PC-3 (cell line): ENCODE measurements around the gene RRM2. TPM values are rescaled to one million over a fixed set of nuclear protein-coding genes. Genes with fewer than 3 reads are reported as not detected.

Experiments
- ATAC-seq: fragments of 200-7000 bp; cut with Tn5 transposase; 2 replicates; pipeline ENCODE4 v1.9.1; 2020; ENCODE audit warnings: mild to moderate bottlenecking, moderate library complexity
- BruUV-seq: library from RNA; stranded (reverse); fragments of 400-500 nt; replicated peaks from 2 replicates; lab custom pipeline; 2021; lab: Mats Ljungman, UMichigan
- CTCF ChIA-PET: fragments of 300-600 bp; sonication (Branson Sonifier 250); formaldehyde crosslinking; loops from one replicate; lab custom pipeline; 2022; ENCODE audit warnings: antibody characterized with exemption; lab: Charles Lee
- POLR2A ChIA-PET: fragments of 300-600 bp; sonication (Branson Sonifier 250); formaldehyde crosslinking; loops from one replicate; lab custom pipeline; 2022; ENCODE audit warnings: antibody characterized with exemption; ENCODE audit not compliant: unreplicated experiment; lab: Charles Lee
- DNase-seq: peaks from one replicate; pipeline ENCODE4 v3.0.0-alpha.2; 2015
- H2AFZ ChIP-seq: fragments of 300-600 bp; sonication (generic); 2 replicates; pipeline ENCODE4 v1.6.0; 2016; ENCODE audit warnings: antibody characterized with exemption, low read length
- H3F3A ChIP-seq: fragments of 300-600 bp; sonication (generic); one replicate; pipeline ENCODE4 v1.6.0; 2017; ENCODE audit warnings: antibody characterized with exemption, low read length, control low read depth, mild to moderate bottlenecking; ENCODE audit not compliant: unreplicated experiment
- H3K27ac ChIP-seq: fragments of 300-600 bp; sonication (generic); 2 replicates; pipeline ENCODE4 v1.5.1; 2016; ENCODE audit warnings: mild to moderate bottlenecking, low read length
- H3K27me3 ChIP-seq: fragments of 300-600 bp; sonication (generic); 2 replicates; pipeline ENCODE4 v1.6.1; 2016; ENCODE audit warnings: low read length, mixed read lengths
- H3K36me3 ChIP-seq: fragments of 300-600 bp; sonication (generic); 2 replicates; pipeline ENCODE4 v1.6.1; 2016; ENCODE audit warnings: low read depth, mixed run types, low read length, mixed read lengths
- H3K4me1 ChIP-seq: fragments of 300-600 bp; sonication (generic); 2 replicates; pipeline ENCODE4 v1.5.1; 2016; ENCODE audit warnings: low read length; ENCODE audit not compliant: insufficient read depth
- H3K4me2 ChIP-seq: fragments of 300-600 bp; sonication (generic); 2 replicates; pipeline ENCODE4 v1.6.0; 2016; ENCODE audit warnings: low read length
- H3K4me3 ChIP-seq: fragments of 300-600 bp; sonication (generic); 2 replicates; pipeline ENCODE4 v1.5.1; 2016; ENCODE audit warnings: mild to moderate bottlenecking, low read length, mixed read lengths
- H3K79me2 ChIP-seq: fragments of 300-600 bp; sonication (generic); 2 replicates; pipeline ENCODE4 v1.6.1; 2017; ENCODE audit warnings: low read length, mixed read lengths
- H3K9ac ChIP-seq: fragments of 300-600 bp; sonication (generic); 2 replicates; pipeline ENCODE4 v1.6.0; 2016; ENCODE audit warnings: mild to moderate bottlenecking, low read length
- H3K9me2 ChIP-seq: fragments of 300-600 bp; sonication (generic); replicated peaks from 2 replicates; pipeline ENCODE4 v1.6.1; 2016; ENCODE audit warnings: mixed run types, low read length, mixed read lengths
- H3K9me3 ChIP-seq: fragments of 300-600 bp; sonication (generic); 2 replicates; pipeline ENCODE4 v1.6.1; 2016; ENCODE audit warnings: low read length, mixed read lengths
- H4K20me1 ChIP-seq: fragments of 300-600 bp; sonication (generic); 2 replicates; pipeline ENCODE4 v1.6.1; 2016; ENCODE audit warnings: low read length, mixed read lengths
- CTCF ChIP-seq: fragments of 300-600 bp; sonication (generic); conservative IDR thresholded peaks from 2 replicates; pipeline ENCODE4 v1.5.1; 2017; ENCODE audit warnings: antibody characterized with exemption, low read depth, mild to moderate bottlenecking, low read length
- EZH2 ChIP-seq: fragments of 300-600 bp; sonication (generic); IDR thresholded peaks from one replicate; pipeline ENCODE4 v1.6.1; 2017; ENCODE audit warnings: antibody characterized with exemption, mild to moderate bottlenecking, low read length; ENCODE audit not compliant: unreplicated experiment
- EZH2phosphoT487 ChIP-seq: fragments of 300-600 bp; sonication (generic); IDR thresholded peaks from 2 replicates; pipeline ENCODE4 v1.6.1; 2018; ENCODE audit warnings: mild to moderate bottlenecking, antibody characterized with exemption, low read length, borderline replicate concordance
- intact Hi-C: fragments of 100-400 bp; cut with micrococcal nuclease; formaldehyde crosslinking; loops from 2 replicates; pipeline ENCODE4 v1.9.0; 2023
- total RNA-seq: library from RNA; depleted of rRNA; stranded (reverse); fragments of >200 nt; gene quantifications from 2 replicates; pipeline ENCODE4 v1.2.3, GENCODE V29; 2014

RRM2 gene
- total RNA-seq, 1 experiment from 2014 or later, result 282 TPM

DNA sequence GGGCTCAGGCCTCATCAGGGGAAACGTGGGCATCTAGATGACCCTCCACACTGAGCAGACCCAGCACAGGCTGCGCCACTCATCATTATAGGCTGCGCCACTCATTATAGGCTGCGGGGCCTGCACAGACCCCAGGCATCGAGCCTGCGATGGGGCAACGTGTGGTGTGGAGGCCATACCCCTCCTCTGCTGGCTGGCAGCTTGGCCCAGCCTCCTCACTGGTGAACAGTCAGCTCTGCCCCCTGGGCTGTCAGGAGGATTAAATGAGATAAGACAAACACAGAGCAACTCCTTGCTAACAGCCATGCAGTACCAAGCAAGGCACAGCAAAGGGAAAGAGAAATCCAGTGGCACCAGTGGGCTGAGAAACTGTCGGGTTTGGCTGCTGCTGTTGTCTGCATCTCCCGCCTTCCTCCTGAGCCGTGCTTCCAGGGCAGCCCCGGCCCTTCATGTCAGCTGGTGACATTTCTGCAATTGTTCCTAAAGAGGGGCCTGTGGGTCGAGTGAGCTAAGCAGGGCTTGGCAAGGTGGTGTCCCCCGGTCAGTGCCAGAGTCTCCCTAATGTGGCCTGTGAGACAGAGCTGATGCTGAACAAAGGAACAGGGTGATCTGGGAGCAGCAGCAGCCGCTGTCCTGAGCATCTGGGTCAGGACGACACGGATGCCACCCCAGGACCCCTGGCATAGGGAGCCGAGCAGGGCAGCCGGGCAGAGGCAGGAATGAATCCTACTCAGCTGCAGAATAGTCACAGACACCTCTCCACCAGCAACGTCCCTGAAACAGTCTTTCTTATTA lies 48.7 kb downstream of the RRM2 start:
- no TSS peak for BruUV-seq
- ChIA-PET POLR2A (no interaction called here), CTCF (no interaction called here)
- no peaks in the 10 kb centered on the region for H3K9me2 ChIP-seq
- H3K4me3 ChIP-seq, result no peak overlapping the region
- H3K27me3 ChIP-seq, result no peaks in the 10 kb centered on the region
- intact Hi-C loops, result no loop called here
- H3K4me2 ChIP-seq, result no peak overlapping the region
- no peaks in the 10 kb centered on the region for H3F3A ChIP-seq
- no peak overlapping the region for H2AFZ ChIP-seq
- ATAC-seq (no peak), DNase-seq (no peak)
- no peaks in the 10 kb centered on the region for H3K9me3 ChIP-seq
- no peaks in the 10 kb centered on the region for H3K79me2 ChIP-seq
- H3K27ac ChIP-seq, result no peak overlapping the region
- no peaks in the 10 kb centered on the region for H3K36me3 ChIP-seq
- H3K4me1 ChIP-seq, result peaks cover 14% of the 10 kb centered on the region
- no peak overlapping the region for H3K9ac ChIP-seq
- no peaks in the 10 kb centered on the region for H4K20me1 ChIP-seq
- TF ChIP-seq EZH2phosphoT487, result no peak
- no peak for TF ChIP-seq CTCF
- no peak for TF ChIP-seq EZH2

DNA sequence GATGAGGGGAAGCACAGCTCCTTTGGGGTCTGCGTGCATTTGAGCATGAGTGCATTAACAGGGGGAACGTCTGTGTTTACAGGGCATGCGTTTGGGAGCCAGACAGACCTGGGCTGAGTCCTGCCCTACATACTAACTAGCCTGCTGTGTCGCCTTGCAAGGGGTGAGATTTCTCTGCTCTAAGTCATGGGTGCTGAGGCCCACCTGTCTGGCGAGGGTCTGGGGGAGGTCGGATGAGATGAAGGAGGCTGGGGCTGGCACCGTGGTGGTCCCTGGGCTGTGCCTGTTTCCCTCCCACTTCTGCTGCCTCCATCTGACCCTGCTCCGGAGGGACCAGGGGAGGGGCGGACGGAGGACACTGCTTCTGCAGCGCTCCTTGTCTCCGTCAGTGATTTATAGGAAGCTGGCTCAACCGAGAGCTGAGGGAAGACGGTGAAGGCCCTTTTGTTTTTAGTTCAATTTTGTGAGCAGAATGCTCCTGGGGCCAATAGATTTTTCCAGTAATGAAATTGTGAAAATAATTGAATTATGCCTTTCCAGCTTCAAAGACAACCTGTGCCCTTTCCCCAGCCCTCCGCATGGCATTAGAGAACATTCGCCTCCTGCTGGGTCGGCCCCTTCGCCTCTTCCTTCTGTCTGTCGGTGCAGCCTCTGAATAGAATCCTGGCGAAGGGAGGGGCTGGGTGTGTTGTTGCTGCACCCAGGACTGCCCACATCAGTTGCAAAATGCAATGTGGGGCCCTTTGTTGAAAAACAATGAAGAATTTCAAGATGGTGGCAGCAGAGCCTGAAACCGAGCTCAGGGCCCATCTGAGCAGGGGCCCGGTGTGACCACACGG lies 49.7 kb downstream of the RRM2 start:
- BruUV-seq, result no TSS peak
- Histone ChIP-seq H3K9me2 (no peaks in the 10 kb centered on the region), H3K27me3 (no peaks in the 10 kb centered on the region), H3K9ac (no peak overlapping the region), H3K27ac (no peak overlapping the region), H3K4me2 (no peak overlapping the region), H3F3A (no peaks in the 10 kb centered on the region), H3K9me3 (no peaks in the 10 kb centered on the region), H3K4me3 (no peak overlapping the region), H3K79me2 (no peaks in the 10 kb centered on the region), H2AFZ (no peak overlapping the region), H3K36me3 (no peaks in the 10 kb centered on the region), H4K20me1 (no peaks in the 10 kb centered on the region), H3K4me1 (peaks cover 14% of the 10 kb centered on the region)
- intact Hi-C loops, result no loop called here
- CTCF ChIA-PET, result no interaction called here
- POLR2A ChIA-PET, result interaction anchor here (0.6 kb wide), 1 partner anchor 22 kb away, joined by 13 read pairs; no protein-coding TSS in a partner anchor
- no peak for DNase-seq
- no peak for ATAC-seq
- TF ChIP-seq CTCF, result no peak
- TF ChIP-seq EZH2, result no peak
- no peak for TF ChIP-seq EZH2phosphoT487
